GM18507 (cell line): ENCODE measurements around the gene PDZD2.
"Not testable (repeated sequence)": the region's sequence is repeated elsewhere in the genome, so short reads cannot be mapped to it uniquely, and the experiment has no call there.

Experiments
- DNase-seq: peaks from one replicate; pipeline ENCODE4 v3.0.0; 2011; ENCODE audit warnings: low read depth; ENCODE audit not compliant: insufficient read length; ENCODE audit errors: extremely low spot score
- FAIRE-seq: peaks from 2 replicates; lab custom pipeline; 2011; peaks lifted over from hg19 to GRCh38; lab: Jason Lieb, UNC

PDZD2 gene

DNA sequence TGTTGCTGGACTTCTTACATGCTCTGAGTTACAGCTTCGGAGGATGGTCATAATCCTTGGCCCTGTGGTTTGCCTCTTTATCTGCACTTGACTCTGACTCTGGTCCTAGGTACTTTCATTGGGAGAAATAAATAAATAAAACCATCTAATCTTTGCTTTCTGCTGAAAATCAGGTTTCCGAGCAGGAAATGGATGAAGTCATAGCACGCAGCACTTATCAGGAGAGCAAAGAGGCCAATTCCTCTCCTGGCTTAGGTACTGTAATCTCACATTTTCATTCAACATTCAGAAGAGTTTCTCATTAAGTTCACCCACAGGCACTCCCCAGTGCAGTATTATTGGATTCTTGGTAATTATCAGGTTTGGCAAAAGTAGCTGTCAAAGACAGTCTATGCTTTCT lies 430.5 kb downstream of the PDZD2 start:
- DNase-seq (no peak), FAIRE-seq (no peak)

DNA sequence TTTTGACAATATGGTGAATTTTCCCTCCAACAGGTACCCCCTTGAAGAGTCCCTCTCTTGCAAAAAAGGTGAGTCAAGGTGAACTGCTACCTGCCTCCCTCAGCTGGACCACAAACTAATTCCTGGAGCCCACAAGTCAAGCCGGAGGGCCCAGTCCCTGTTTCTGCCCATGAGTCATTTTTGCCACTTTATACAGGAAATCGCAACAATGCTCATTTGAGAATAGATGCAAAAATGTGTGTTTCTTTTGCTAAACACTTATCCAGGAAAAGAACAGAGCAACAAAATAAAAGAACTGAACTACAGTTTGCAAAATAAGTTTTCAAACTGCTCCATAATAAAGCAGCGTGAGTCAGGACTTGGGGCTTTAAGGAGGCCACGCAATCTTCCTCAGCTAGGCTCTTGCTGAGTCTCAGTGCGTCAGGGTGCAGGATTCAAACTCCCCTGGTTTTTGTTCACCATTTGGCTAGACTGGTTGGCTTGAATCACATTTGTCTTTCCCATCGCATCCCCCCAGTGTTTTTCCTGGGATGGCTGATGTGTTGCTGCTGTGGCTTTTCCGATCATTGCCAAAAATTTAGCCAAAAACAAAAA lies 432.5 kb downstream of the PDZD2 start:
- FAIRE-seq: no peak
- no peak for DNase-seq

- no peak for DNase-seq
- FAIRE-seq: no peak
Observed at GRCh38 chr5:32072054-32072453, 433.1 kb downstream of the PDZD2 start.

GRCh38 chr5:32074401-32074800 lies 435.5 kb downstream of the PDZD2 start:
- no peak for DNase-seq
- FAIRE-seq: no peak

DNA sequence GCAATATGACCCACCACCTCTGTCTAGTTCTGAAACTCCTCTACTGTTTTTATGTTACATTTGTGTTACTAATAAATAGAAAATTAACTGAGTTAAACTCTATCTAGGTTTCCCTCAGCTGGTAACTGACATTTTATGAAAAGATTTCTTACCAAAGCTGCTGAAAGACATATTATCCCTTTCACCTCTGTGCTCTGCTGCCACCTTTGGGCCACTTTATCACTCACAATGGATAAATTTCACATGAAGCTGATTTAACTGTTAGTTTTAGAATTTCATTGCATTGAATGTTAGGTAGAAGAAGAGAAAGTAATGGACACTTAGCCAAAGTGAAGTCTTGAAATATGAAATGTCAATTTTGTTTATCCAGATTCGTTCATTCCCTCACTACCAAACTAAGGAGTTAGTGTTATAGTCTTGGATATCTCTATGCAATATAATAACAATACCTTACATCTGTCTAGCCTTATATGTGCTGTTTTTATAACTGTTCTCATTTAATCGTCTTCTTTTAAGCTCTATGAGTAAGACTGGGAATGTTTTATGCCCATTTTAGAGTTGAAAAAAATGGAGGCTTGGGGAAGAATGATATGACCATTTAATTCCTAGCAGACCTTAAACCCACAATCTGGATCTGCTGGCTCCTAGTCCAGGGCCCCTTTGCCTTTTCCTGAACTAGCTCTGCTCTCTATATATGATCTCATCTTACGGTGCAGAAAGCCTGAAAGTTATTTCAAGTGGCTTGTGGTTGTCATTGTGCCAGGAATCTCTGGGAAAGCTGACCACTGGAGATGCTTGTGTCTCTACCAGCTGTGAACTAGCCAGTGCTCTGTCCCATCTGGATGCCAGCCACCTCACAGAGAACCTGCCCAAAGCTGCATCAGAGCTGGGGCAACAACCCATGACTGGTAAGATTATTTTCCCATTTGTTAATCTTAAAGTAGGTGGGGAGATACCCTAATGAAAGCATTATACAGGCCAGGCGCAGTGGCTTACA lies 438.1 kb downstream of the PDZD2 start:
- FAIRE-seq: peak; percentile 77
- DNase-seq: peak; percentile 15

- FAIRE-seq, DNase-seq: not testable (repeated sequence)
Observed at GRCh38 chr5:32078855-32079254, 439.9 kb downstream of the PDZD2 start.

DNA sequence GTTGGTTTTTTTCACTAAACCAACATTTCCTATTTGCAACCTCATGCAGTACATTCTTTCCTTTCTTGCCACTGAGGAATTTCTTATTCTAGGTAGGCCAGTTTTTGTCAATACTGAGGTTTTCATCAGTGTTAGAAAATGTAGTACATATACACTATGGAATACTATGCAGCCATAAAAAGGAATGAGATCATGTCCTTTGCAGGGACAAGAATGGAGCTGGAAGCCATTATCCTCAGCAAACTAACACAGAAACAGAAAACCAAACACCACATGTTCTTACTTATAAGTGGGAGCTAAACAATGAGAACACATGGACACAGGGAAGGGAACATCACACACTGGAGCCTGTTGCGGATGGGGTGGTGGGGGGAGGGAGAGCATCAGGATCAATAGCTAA lies 441.6 kb downstream of the PDZD2 start:
- not testable (repeated sequence) for DNase-seq, FAIRE-seq

DNA sequence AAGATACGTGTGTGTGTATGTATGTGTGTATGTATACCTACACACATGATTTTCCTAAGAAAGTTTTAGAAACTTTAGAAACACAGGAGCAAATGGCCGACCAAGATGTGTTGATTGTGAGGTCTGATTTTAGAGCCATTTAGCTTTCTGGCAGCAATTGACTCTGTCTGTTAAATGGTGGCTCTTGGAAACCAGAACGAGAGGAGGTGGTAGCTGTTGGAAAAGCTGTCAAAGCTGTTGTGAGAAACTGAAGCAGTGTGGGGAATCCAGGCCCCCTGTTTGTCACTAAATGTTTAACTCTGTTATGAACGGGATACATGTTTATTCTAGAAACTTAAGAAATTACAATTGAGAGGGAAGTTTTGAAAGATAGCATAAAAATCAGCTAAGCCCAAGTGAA lies 443.8 kb downstream of the PDZD2 start:
- FAIRE-seq: no peak

DNA sequence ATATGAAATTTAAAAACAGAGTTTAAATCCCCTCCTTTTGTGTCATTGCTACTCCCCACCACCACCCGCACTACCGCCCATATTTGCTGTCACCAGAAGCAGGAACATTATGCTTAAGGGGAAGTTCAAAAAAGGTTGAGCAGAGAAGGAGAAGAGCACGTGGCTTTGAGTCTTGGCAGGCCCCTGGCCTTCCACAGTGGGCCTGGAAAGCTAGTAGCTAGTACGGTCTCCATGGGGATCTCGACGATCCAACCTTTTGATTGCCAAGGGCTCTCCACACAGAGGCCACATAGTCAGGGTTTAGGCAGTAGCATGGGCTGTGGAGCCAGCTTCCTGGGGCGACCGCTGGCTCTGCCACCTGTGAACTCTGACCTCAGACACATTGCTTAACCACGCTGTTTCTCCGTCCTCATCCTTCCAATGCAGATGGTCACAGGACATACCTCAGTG lies 445.1 kb downstream of the PDZD2 start:
- FAIRE-seq (no peak), DNase-seq (no peak)

More for the DNA sequence above, 443.8 kb downstream of the PDZD2 start:
- DNase-seq: no peak

GRCh38 chr5:32087086-32088082 lies 448.5 kb downstream of the PDZD2 start:
- DNase-seq (no peak), FAIRE-seq (no peak)

- DNase-seq: no peak
- FAIRE-seq: no peak
Observed at GRCh38 chr5:32088214-32088613, 449.3 kb downstream of the PDZD2 start.

- DNase-seq: no peak
- FAIRE-seq: no peak
Observed at GRCh38 chr5:32089146-32090000, 450.4 kb downstream of the PDZD2 start.

GRCh38 chr5:32090026-32090754 lies 451.3 kb downstream of the PDZD2 start:
- no peak for FAIRE-seq
- no peak for DNase-seq

DNA sequence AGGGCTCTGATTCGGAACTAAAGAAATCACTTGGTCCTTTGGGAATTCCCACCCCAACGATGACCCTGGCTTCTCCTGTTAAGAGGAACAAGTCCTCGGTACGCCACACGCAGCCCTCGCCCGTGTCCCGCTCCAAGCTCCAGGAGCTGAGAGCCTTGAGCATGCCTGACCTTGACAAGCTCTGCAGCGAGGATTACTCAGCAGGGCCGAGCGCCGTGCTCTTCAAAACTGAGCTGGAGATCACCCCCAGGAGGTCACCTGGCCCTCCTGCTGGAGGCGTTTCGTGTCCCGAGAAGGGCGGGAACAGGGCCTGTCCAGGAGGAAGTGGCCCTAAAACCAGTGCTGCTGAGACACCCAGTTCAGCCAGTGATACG lies 451.8 kb downstream of the PDZD2 start:
- FAIRE-seq: no peak
- DNase-seq: no peak

GRCh38 chr5:32092938-32093812 lies 454.2 kb downstream of the PDZD2 start:
- FAIRE-seq (peak; percentile 62), DNase-seq (peak; percentile 60)

GRCh38 chr5:32094691-32095090 lies 455.8 kb downstream of the PDZD2 start:
- DNase-seq (no peak), FAIRE-seq (no peak)

- FAIRE-seq: no peak
- DNase-seq: no peak
Observed at GRCh38 chr5:32095261-32095671, 456.3 kb downstream of the PDZD2 start.
